Activated T-cell treated with anti-CD3 and anti-CD28 coated beads, Interleukin-2, amount 50 U/mL, for 24 hours (primary cell): ENCODE measurements around the gene ZNF83.
A peak's percentile ranks its signal among the peaks of the same experiment; 100 is the strongest.
"Not testable (repeated sequence)": the region's sequence is repeated elsewhere in the genome, so short reads cannot be mapped to it uniquely, and the experiment has no call there.

Experiments
- DNase-seq: peaks from one replicate; pipeline ENCODE4 v3.0.0-alpha.2; 2020
- H3K27ac Mint-ChIP-seq: 2 replicates; pipeline ENCODE4 v1.8.0; 2020; ENCODE audit warnings: mild to moderate bottlenecking, mixed read lengths
- H3K27me3 Mint-ChIP-seq: 2 replicates; pipeline ENCODE4 v1.8.0; 2020; ENCODE audit warnings: mixed read lengths
- H3K36me3 Mint-ChIP-seq: 2 replicates; pipeline ENCODE4 v1.8.0; 2020; ENCODE audit warnings: low read depth, mixed read lengths
- H3K4me1 Mint-ChIP-seq: 2 replicates; pipeline ENCODE4 v1.8.0; 2020; ENCODE audit warnings: low read depth, mixed read lengths
- H3K4me3 Mint-ChIP-seq: 2 replicates; pipeline ENCODE4 v1.8.0; 2020; ENCODE audit warnings: mild to moderate bottlenecking, moderate library complexity, mixed read lengths
- H3K9me3 Mint-ChIP-seq: 2 replicates; pipeline ENCODE4 v1.8.0; 2020; ENCODE audit warnings: mixed read lengths

The ZNF83 gene

DNA sequence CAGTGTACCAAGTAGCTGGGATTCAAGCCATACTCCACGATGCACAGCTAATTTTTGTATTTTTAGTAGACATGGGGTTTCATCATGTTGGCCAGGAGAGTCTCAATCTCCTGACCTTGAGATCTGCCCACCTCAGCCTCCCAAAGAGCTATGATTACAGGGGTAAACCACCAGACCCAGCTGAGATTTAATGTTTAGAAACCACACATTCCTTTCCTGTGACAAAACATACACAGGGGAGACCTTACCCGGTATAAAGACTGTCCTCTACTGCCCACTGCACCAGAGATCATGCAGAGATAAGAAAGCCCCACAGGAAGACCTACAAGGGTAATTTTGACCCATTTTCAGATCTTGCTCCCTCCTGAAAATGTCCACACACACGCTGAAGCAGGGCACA lies 22.8 kb upstream of the ZNF83 start:
- Mint-ChIP-seq H3K4me1 (peaks cover 12% of the 10 kb centered on the region), H3K9me3 (peaks cover 29% of the 10 kb centered on the region), H3K27ac (no peak overlapping the region), H3K36me3 (peaks cover 97% of the 10 kb centered on the region), H3K4me3 (no peak overlapping the region), H3K27me3 (no peaks in the 10 kb centered on the region)
- DNase-seq, result no peak

DNA sequence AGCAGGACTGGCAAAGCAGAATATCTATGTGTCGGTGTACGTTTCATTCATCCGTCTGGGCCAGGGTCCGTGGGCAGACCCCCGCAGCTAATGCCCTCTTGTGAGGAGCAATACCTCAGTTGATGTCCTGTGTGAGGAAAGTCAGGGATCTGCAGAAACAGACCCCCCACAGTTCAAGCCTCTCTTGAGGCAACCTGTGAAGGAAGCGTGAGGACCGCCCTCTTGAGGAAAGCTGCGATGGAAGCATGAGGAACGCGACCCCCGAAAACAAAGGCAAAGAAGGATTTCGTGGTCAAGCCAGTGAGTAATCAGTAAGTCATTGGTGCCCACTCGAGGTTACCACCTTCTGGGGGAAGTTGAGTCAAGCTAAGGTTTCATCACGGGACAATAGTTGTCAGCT lies 20.9 kb upstream of the ZNF83 start:
- Mint-ChIP-seq H3K4me3 (no peak overlapping the region), H3K27me3 (no peaks in the 10 kb centered on the region), H3K27ac (no peak overlapping the region), H3K9me3 (peaks cover 37% of the 10 kb centered on the region), H3K36me3 (peaks cover 97% of the 10 kb centered on the region), H3K4me1 (peaks cover 9% of the 10 kb centered on the region)
- DNase-seq, result no peak

DNA sequence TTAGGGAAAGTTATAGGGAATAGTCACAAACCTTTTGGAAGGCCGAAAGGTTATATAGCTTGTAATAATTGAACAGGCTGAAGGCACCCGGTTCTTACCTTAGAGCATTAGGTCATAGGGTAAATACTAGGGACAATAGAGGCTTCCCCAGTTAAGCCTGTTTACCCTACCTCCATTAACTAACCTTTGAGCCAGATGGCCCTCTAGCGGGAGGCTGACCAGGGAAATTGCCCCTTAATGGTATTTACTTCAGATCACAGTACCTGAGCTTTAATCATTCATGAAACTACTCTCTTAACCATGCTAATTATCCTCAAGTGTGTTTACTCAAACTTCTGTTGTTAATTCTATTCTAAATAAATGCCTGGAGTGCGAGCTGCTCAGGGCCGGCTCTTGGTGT lies 20.4 kb upstream of the ZNF83 start:
- Mint-ChIP-seq H3K4me1 (peaks cover 9% of the 10 kb centered on the region), H3K36me3 (peaks cover 99% of the 10 kb centered on the region), H3K9me3 (peaks cover 41% of the 10 kb centered on the region), H3K4me3 (no peak overlapping the region), H3K27me3 (no peaks in the 10 kb centered on the region), H3K27ac (no peak overlapping the region)
- DNase-seq, result no peak

GRCh38 chr19:52653161-52653560 lies 15.0 kb upstream of the ZNF83 start:
- Mint-ChIP-seq H3K4me3 (no peak overlapping the region), H3K9me3 (peaks cover 58% of the 10 kb centered on the region), H3K4me1 (no peaks in the 10 kb centered on the region), H3K27ac (no peak overlapping the region), H3K27me3 (no peaks in the 10 kb centered on the region), H3K36me3 (peaks cover 98% of the 10 kb centered on the region)
- DNase-seq, result no peak

GRCh38 chr19:52651956-52652355 lies 13.8 kb upstream of the ZNF83 start:
- Mint-ChIP-seq H3K36me3 (peaks cover 96% of the 10 kb centered on the region), H3K4me3 (no peak overlapping the region), H3K9me3 (peaks cover 66% of the 10 kb centered on the region), H3K27ac (no peak overlapping the region), H3K27me3 (no peaks in the 10 kb centered on the region), H3K4me1 (no peaks in the 10 kb centered on the region)
- no peak for DNase-seq

DNA sequence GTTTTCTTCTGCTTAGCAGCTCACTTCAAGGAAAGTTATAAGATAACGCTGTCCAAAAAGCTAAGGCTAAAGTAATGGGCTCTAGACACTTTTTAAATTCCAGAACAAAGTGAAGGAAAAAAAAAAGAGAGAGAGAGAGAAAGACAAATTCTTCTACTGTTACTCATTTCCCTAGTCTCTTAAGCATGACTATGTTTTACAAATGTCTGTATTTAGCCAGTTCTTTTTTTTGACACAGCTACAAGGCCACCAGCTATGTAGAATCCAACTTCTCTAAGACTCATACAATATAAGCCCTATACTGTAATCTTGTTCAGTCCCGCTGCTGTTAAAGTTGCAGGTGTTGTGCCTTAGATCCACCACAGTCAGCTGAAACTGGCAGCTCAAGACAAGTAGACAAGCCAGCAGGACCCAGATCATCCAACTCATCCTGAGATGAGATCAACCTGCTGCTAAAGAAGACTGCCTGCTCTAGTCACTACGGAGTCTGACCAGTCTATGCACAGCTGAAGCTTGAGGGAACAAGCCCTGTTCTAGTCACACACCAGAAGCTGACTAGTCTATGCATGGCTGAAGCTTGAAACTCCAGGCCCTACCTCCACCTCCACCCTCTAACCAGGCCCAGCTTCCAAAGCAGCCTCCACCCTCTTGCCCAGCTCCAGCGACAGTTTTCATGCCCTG lies 10.3 kb upstream of the ZNF83 start:
- Mint-ChIP-seq H3K27ac (no peak overlapping the region), H3K36me3 (peaks cover 87% of the 10 kb centered on the region), H3K4me3 (no peak overlapping the region), H3K4me1 (no peaks in the 10 kb centered on the region), H3K9me3 (peaks cover 71% of the 10 kb centered on the region), H3K27me3 (no peaks in the 10 kb centered on the region)
- DNase-seq, result no peak

- H3K4me3 Mint-ChIP-seq, result no peak overlapping the region
- H3K9me3 Mint-ChIP-seq, result peaks cover 58% of the 10 kb centered on the region
- H3K4me1 Mint-ChIP-seq, result no peaks in the 10 kb centered on the region
- H3K27ac Mint-ChIP-seq, result no peak overlapping the region
- H3K27me3 Mint-ChIP-seq, result no peaks in the 10 kb centered on the region
- DNase-seq, result no peak
- peaks cover 78% of the 10 kb centered on the region for H3K36me3 Mint-ChIP-seq
Measured at GRCh38 chr19:52646571-52647217, 8.5 kb upstream of the ZNF83 start.

- H3K4me1 Mint-ChIP-seq, result peaks cover 21% of the 10 kb centered on the region
- no peaks in the 10 kb centered on the region for H3K27me3 Mint-ChIP-seq
- no peak for DNase-seq
- H3K9me3 Mint-ChIP-seq, result peaks cover 39% of the 10 kb centered on the region
- no peak overlapping the region for H3K27ac Mint-ChIP-seq
- H3K4me3 Mint-ChIP-seq, result no peak overlapping the region
- H3K36me3 Mint-ChIP-seq, result peaks cover 53% of the 10 kb centered on the region
Measured at GRCh38 chr19:52640916-52641315, 2.8 kb upstream of the ZNF83 start.

- no peak for DNase-seq
- no peak overlapping the region for H3K27ac Mint-ChIP-seq
- peaks cover 33% of the 10 kb centered on the region for H3K9me3 Mint-ChIP-seq
- H3K4me1 Mint-ChIP-seq, result peaks cover 21% of the 10 kb centered on the region
- H3K36me3 Mint-ChIP-seq, result peaks cover 51% of the 10 kb centered on the region
- no peaks in the 10 kb centered on the region for H3K27me3 Mint-ChIP-seq
- H3K4me3 Mint-ChIP-seq, result no peak overlapping the region
Measured at GRCh38 chr19:52639996-52640395, 1.8 kb upstream of the ZNF83 start.

GRCh38 chr19:52638601-52639000 lies 446 bp upstream of the ZNF83 start:
- peaks cover 47% of the 10 kb centered on the region for H3K36me3 Mint-ChIP-seq

DNA sequence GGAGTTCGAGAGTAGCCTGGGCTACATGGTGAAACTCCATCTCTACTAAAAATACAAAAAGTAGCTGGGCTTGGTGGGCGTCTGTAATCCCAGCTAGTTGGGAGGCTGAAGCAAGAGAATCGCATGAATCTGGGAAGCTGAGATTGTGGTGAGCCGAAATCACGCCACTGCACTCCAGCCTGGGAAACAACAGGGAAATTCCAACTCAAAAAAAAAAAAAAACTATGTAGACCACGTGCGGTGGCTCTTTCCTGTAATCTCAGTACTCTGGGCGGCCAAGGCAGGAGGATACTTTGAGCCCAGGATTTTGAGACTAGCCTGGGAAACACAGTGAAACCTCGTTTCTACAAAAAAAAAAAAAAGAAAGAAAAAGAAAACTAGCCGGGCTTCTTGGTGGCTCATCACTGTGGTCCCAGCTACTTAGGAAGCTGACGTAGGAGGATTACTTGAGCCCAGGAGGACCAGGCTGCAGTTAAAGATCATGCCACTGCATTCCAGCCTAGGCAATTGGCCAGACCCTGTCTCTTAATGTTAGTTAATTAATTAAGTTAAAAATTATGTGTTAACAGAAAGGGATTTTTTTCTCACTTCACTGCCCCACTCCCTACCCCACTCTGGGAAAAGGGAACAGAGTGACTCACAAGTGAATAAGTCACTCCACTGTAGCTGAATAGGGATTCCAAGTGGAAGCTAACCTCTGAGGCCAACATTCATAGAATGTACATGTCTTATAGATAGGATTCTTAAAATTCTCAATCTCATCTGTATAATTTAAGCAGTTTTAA lies 2.2 kb downstream of the ZNF83 start:
- Mint-ChIP-seq H3K27me3 (no peaks in the 10 kb centered on the region), H3K36me3 (peaks cover 58% of the 10 kb centered on the region), H3K4me3 (peak overlapping the region; percentile 12), H3K9me3 (peaks cover 15% of the 10 kb centered on the region), H3K4me1 (peaks cover 25% of the 10 kb centered on the region), H3K27ac (no peak overlapping the region)
- no peak for DNase-seq

More at GRCh38 chr19:52638601-52639000, 446 bp upstream of the ZNF83 start:
- Mint-ChIP-seq H3K4me1 (peaks cover 21% of the 10 kb centered on the region), H3K27ac (no peak overlapping the region), H3K9me3 (peaks cover 25% of the 10 kb centered on the region), H3K4me3 (peak overlapping the region; percentile 88), H3K27me3 (no peaks in the 10 kb centered on the region)
- no peak for DNase-seq

DNA sequence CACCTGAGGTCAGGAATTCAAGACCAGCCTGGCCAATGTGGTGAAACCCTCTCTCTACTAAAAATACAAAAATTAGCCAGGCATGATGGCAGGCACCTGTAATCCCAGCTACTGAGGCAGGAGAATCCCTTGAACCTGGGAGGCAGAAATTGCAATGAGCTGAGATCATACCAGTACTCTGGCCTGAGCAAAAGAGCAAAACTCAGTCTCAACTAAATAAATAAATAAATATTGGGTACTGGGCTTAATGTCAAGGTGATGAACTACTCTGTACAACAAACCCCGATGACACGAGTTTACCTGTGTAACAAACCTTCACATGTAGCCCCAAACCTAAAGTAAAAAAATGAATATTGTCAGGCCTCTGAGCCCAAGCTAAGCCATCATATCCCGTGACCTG lies 10.7 kb downstream of the ZNF83 start:
- H3K36me3 Mint-ChIP-seq, result peaks cover 47% of the 10 kb centered on the region
- H3K4me3 Mint-ChIP-seq, H3K27ac Mint-ChIP-seq, H3K27me3 Mint-ChIP-seq, H3K4me1 Mint-ChIP-seq, DNase-seq: not testable (repeated sequence)
- peaks cover 15% of the 10 kb centered on the region for H3K9me3 Mint-ChIP-seq

GRCh38 chr19:52626915-52627314 lies 11.2 kb downstream of the ZNF83 start:
- Mint-ChIP-seq H3K4me3 (no peak overlapping the region), H3K27ac (no peak overlapping the region), H3K4me1 (peaks cover 2% of the 10 kb centered on the region), H3K36me3 (peaks cover 41% of the 10 kb centered on the region), H3K27me3 (no peaks in the 10 kb centered on the region), H3K9me3 (peaks cover 15% of the 10 kb centered on the region)
- DNase-seq, result no peak

DNA sequence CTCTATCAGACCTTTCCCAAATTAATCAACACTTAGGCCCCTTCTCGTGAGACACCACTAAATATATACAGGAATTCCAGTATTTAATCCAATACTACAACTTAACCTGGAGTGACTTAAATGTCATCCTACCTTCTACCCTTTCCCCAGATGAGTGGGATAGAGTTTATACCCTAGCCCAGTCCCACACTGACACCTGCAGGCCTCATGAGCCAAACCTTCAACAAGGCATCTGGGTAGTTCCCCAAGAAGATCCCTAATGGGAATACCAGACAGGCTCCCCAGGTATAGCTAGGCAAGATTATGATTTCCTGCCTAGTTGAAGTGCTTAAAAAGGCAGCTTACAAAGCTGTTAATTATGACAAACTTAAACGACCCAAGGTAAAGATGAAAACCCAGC lies 15.9 kb downstream of the ZNF83 start:
- peaks cover 25% of the 10 kb centered on the region for H3K36me3 Mint-ChIP-seq
- DNase-seq, result no peak
- peaks cover 24% of the 10 kb centered on the region for H3K9me3 Mint-ChIP-seq
- no peak overlapping the region for H3K27ac Mint-ChIP-seq
- H3K27me3 Mint-ChIP-seq, result no peaks in the 10 kb centered on the region
- H3K4me3 Mint-ChIP-seq, result no peak overlapping the region
- peaks cover 12% of the 10 kb centered on the region for H3K4me1 Mint-ChIP-seq

DNA sequence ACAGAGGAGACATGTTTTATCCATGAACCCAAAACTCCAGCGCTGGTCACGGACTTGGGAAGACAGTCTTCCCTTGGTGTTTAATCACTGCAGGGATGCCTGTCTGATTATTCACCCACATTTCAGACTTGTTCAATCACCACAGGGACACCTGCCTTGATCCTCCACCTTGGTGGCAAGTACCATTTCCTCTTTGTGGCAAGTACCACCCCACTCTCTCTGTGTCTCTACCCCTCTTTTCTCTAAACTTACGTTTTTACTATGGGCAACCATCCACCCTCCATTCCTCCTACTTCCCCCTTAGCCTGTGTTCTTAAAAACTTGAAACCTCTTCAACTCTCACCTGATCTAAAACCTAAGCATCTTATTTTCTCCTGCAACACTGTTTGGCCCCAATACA lies 16.8 kb downstream of the ZNF83 start:
- H3K27ac Mint-ChIP-seq, result peak overlapping the region; percentile 20
- no peaks in the 10 kb centered on the region for H3K27me3 Mint-ChIP-seq
- peaks cover 30% of the 10 kb centered on the region for H3K9me3 Mint-ChIP-seq
- H3K4me3 Mint-ChIP-seq, result no peak overlapping the region
- H3K4me1 Mint-ChIP-seq, result peaks cover 12% of the 10 kb centered on the region
- DNase-seq, result no peak
- H3K36me3 Mint-ChIP-seq, result peaks cover 34% of the 10 kb centered on the region
